Lower lobe of right lung (tissue), 2 donors: ENCODE data around the gene ZMIZ1. TPM values are rescaled to one million over a fixed set of nuclear protein-coding genes. Genes with fewer than 3 reads are reported as not detected.

Experiments used
- ATAC-seq, 2 donors: fragments of 200-7000 bp; cut with Tn5 transposase; one replicate each; pipeline ENCODE4 v1.9.1; 2020 to 2022; ENCODE audit warnings: mild to moderate bottlenecking in 2 of 2, moderate library complexity in 2 of 2
- DNase-seq: peaks from one replicate; pipeline ENCODE4 v3.0.0-alpha.2; 2020
- H3K27ac ChIP-seq: fragments of 200-600 bp; one replicate; pipeline ENCODE4 v1.8.0; 2022
- H3K27me3 ChIP-seq: fragments of 200-600 bp; one replicate; pipeline ENCODE4 v1.8.0; 2022; ENCODE audit warnings: low read depth
- H3K36me3 ChIP-seq: fragments of 200-600 bp; one replicate; pipeline ENCODE4 v1.8.0; 2022; ENCODE audit warnings: mild to moderate bottlenecking
- H3K4me1 ChIP-seq: fragments of 200-600 bp; one replicate; pipeline ENCODE4 v1.8.0; 2022
- H3K4me3 ChIP-seq: fragments of 200-600 bp; one replicate; pipeline ENCODE4 v1.8.0; 2022; ENCODE audit warnings: mild to moderate bottlenecking
- H3K9me3 ChIP-seq: fragments of 200-600 bp; one replicate; pipeline ENCODE4 v1.8.0; 2022
- intact Hi-C: fragments of 100-400 bp; cut with DNase I; formaldehyde crosslinking; loops from one replicate; pipeline ENCODE4 v1.11.0; 2022
- total RNA-seq: library from RNA; stranded (reverse); fragmentation: NEBNext Ultra II Directional; extraction: Animal tissue kit (Norgen Biotek cat#: 25700); gene quantifications from one replicate; pipeline ENCODE4 v1.2.1, GENCODE V29; 2021
- TF ChIP-seq, protein P1 (sequence below): fragments of 200-600 bp; IDR thresholded peaks from one replicate; pipeline ENCODE4 v1.8.0; 2022; ENCODE audit warnings: antibody characterized with exemption, mild to moderate bottlenecking
- donor health status: DM: no; HTN: yes; CAD: no; lungs with severe emphysema.

ZMIZ1 gene
- total RNA-seq, 1 donor from 2014 or later: 102 TPM

DNA sequence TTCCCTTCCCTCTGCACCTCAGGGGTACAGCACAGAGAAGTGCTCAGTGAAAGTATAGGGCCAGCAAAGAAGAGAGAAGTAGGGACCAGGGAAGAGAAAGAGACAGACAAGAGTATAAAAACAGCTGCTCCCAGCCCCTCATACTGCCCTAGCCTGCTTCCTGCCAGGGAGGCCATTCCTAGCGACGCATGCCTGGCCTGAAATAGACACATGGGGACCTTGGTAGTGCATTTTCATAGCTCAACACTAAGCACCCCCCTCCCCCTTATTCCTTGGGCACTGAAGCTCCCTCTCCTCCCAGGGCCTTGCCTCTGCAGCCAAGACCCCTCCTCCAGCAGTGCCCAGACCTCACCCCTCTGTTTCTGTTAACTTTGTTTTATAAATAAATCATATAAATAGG lies 64.7 kb downstream of the ZMIZ1 start:
- ATAC-seq (no peak), DNase-seq (no peak)
- Histone ChIP-seq H3K4me3 (no peak overlapping the region), H3K4me1 (peaks cover 81% of the 10 kb centered on the region), H3K9me3 (no peaks in the 10 kb centered on the region), H3K27ac (no peak overlapping the region), H3K36me3 (peaks cover 15% of the 10 kb centered on the region), H3K27me3 (no peaks in the 10 kb centered on the region)
- intact Hi-C loops: no loop called here
- TF ChIP-seq, protein P1, sequence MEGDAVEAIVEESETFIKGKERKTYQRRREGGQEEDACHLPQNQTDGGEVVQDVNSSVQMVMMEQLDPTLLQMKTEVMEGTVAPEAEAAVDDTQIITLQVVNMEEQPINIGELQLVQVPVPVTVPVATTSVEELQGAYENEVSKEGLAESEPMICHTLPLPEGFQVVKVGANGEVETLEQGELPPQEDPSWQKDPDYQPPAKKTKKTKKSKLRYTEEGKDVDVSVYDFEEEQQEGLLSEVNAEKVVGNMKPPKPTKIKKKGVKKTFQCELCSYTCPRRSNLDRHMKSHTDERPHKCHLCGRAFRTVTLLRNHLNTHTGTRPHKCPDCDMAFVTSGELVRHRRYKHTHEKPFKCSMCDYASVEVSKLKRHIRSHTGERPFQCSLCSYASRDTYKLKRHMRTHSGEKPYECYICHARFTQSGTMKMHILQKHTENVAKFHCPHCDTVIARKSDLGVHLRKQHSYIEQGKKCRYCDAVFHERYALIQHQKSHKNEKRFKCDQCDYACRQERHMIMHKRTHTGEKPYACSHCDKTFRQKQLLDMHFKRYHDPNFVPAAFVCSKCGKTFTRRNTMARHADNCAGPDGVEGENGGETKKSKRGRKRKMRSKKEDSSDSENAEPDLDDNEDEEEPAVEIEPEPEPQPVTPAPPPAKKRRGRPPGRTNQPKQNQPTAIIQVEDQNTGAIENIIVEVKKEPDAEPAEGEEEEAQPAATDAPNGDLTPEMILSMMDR: no peak

DNA sequence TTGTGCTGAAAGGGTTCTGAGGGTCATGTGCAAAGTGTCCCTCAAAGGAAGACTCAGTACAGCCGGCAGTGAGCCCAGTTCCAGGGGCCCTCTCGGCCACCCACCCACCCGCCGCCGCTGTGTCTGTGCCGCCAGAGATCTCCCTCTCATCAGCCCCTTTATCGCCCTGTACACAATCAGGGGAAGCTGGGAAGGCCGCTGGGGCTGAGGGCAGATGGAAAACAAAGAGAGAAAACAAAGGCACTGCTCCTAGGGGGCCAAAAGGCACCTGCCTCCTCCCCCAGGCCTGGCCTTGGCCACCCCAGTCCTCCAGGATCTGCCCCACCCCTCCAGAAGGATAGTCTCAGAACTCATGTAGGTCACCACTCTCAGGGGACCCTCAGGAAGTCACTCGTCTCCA lies 67.0 kb downstream of the ZMIZ1 start:
- Histone ChIP-seq H3K27ac (peak overlapping the region; percentile 78), H3K27me3 (no peaks in the 10 kb centered on the region), H3K36me3 (peaks cover 24% of the 10 kb centered on the region), H3K4me1 (peaks cover 80% of the 10 kb centered on the region), H3K9me3 (no peaks in the 10 kb centered on the region), H3K4me3 (no peak overlapping the region)
- TF ChIP-seq, protein P1: no peak
- intact Hi-C loops: no loop called here
- DNase-seq (no peak), ATAC-seq (no peak)

DNA sequence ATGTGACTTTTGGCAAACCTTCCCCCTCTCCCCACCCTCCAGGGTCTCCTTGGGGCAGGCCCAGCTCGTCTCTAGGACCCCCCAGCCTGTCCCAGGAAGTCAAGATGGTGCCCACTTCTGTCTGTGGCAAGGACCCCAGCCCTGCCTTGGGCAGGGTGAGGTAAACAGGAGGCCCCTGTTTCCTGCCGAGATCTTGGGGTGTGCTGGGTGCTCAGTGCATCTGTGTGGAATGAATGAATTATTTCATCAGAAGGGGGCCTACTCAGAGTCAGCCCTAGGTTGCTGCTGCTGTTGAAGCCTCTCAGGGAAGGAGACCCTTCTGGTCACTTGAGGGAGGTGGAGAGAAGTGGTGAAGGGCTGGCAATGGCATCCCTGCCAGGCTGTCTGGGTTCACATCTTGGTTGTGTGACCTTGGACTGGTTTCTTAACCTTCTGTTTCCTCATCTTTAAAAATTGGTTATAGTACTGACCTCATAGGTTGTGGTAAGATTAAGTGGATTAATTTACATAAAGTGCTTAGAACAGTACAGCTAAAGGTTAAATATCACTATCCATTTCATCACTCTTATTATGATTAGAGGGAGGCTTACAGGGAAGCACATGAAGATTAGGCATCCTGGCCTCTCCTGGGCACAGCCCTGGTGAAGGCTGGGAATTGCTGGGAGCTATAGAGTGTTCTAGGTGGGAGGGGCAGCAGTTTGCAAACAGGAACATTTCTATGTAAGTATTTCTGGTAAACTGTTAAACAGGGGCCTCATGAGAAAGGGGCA lies 67.7 kb downstream of the ZMIZ1 start:
- Histone ChIP-seq H3K27ac (peak overlapping the region; percentile 78), H3K36me3 (peaks cover 23% of the 10 kb centered on the region), H3K4me1 (peaks cover 86% of the 10 kb centered on the region), H3K27me3 (no peaks in the 10 kb centered on the region), H3K4me3 (no peak overlapping the region), H3K9me3 (no peaks in the 10 kb centered on the region)
- DNase-seq: no peak
- TF ChIP-seq, protein P1: no peak
- ATAC-seq: no peak
- intact Hi-C loops: no loop called here

DNA sequence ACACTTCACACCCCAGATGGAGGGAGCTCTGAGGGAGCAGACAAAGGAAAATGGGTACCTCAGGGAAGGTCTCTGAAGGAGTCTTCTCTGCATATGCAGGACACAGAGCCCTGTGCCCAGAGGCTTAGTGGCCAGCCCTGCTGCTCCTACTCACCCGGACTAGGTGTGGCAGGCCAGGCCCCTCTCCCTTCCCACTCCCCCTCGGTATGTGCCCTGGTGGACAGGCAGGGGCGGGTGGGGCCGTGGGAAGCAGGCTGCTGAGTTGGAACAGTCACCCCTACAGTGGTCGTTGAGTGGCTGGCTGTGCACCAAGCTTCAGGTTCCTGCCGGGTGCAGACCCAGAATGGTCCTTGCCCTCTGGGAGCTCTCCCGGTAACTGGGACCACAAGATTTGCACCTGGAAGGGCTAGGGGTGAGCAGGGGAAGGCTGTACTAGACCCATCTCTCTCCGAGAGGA lies 68.6 kb downstream of the ZMIZ1 start:
- DNase-seq (no peak), ATAC-seq (peak; percentile 4 to 26)
- Histone ChIP-seq H3K27ac (peak overlapping the region; percentile 78), H3K27me3 (no peaks in the 10 kb centered on the region), H3K36me3 (peaks cover 23% of the 10 kb centered on the region), H3K4me1 (peaks cover 92% of the 10 kb centered on the region), H3K9me3 (no peaks in the 10 kb centered on the region), H3K4me3 (no peak overlapping the region)
- TF ChIP-seq, protein P1: no peak
- intact Hi-C loops: no loop called here

DNA sequence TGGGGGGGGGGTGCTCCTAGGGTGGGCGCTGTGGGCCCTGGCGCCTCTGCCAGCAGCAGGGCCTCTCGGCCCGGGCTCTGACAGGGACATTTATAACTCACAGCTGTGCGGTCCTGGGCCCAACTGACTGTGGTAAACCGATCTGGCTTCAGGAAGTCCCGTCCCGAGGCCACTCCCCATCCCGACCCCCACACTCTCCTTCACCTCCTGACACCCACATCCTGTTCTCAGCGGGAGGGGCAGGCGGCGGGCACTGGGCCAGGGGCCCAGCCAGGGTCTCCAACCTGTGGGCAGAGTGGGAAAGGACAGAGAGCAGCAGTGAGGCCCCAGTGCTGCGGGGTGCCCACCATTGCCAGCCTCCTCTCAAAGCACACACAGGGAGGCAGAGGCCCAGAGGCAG lies 69.1 kb downstream of the ZMIZ1 start:
- intact Hi-C loops: no loop called here
- Histone ChIP-seq H3K4me3 (no peak overlapping the region), H3K27ac (peak overlapping the region; percentile 78), H3K9me3 (no peaks in the 10 kb centered on the region), H3K36me3 (peaks cover 28% of the 10 kb centered on the region), H3K27me3 (no peaks in the 10 kb centered on the region), H3K4me1 (peaks cover 90% of the 10 kb centered on the region)
- DNase-seq: no peak
- peak; percentile 33 to 53 for ATAC-seq
- TF ChIP-seq, protein P1: no peak
